H9 (cell line): ENCODE measurements around the gene FRAT2. TPM values are rescaled to one million over a fixed set of nuclear protein-coding genes. Genes with fewer than 3 reads are reported as not detected.

Source experiments
- DNase-seq: peaks from one replicate; pipeline ENCODE4 v3.0.0-alpha.2; 2017
- H2AFZ ChIP-seq: one replicate; pipeline ENCODE4 v1.6.1; 2013; ENCODE audit warnings: mild to moderate bottlenecking, low read length, control low read depth, moderate library complexity
- H2AK5ac ChIP-seq: 2 replicates; pipeline ENCODE4 v1.6.1; 2013; ENCODE audit warnings: low read length, control low read depth, mixed read lengths; ENCODE audit not compliant: insufficient read length
- H2BK120ac ChIP-seq: one replicate; pipeline ENCODE4 v1.6.1; 2013; ENCODE audit warnings: low read depth, mild to moderate bottlenecking, low read length, control low read depth, inconsistent platforms; ENCODE audit not compliant: poor library complexity, severe bottlenecking
- H2BK12ac ChIP-seq: 2 replicates; pipeline ENCODE4 v1.6.1; 2013; ENCODE audit warnings: low read length, control low read depth, mixed read lengths, low read depth; ENCODE audit not compliant: insufficient read length
- H2BK15ac ChIP-seq: 2 replicates; pipeline ENCODE4 v1.6.1; 2013; ENCODE audit warnings: low read depth, low read length, control low read depth
- H2BK20ac ChIP-seq: one replicate; pipeline ENCODE4 v1.6.1; 2013; ENCODE audit warnings: low read depth, mild to moderate bottlenecking, low read length, control low read depth, inconsistent platforms; ENCODE audit not compliant: poor library complexity, severe bottlenecking
- H2BK5ac ChIP-seq: 2 replicates; pipeline ENCODE4 v1.6.1; 2013; ENCODE audit warnings: low read length, control low read depth, mixed read lengths; ENCODE audit not compliant: insufficient read length
- H3K14ac ChIP-seq: 2 replicates; pipeline ENCODE4 v1.6.1; 2013; ENCODE audit warnings: low read length, control low read depth; ENCODE audit not compliant: insufficient read depth
- H3K18ac ChIP-seq: 2 replicates; pipeline ENCODE4 v1.6.1; 2013; ENCODE audit warnings: low read depth, mild to moderate bottlenecking, mixed read lengths, low read length, control low read depth; ENCODE audit not compliant: insufficient read length
- H3K23ac ChIP-seq: 2 replicates; pipeline ENCODE4 v1.6.1; 2013; ENCODE audit warnings: low read length, control low read depth, mixed read lengths, low read depth; ENCODE audit not compliant: insufficient read length
- H3K23me2 ChIP-seq: 2 replicates; pipeline ENCODE4 v1.6.1; 2013; ENCODE audit warnings: low read depth, mild to moderate bottlenecking, mixed read lengths, low read length, control low read depth; ENCODE audit not compliant: insufficient read length, poor library complexity, severe bottlenecking
- H3K27ac ChIP-seq: 2 replicates; pipeline ENCODE4 v1.5.1; 2013; ENCODE audit warnings: low read length, control low read depth, mixed read lengths, low read depth; ENCODE audit not compliant: insufficient read length
- H3K27me3 ChIP-seq: 2 replicates; pipeline ENCODE4 v1.6.1; 2013; ENCODE audit warnings: low read length, control low read depth, inconsistent platforms; ENCODE audit not compliant: insufficient read depth
- H3K4ac ChIP-seq: 2 replicates; pipeline ENCODE4 v1.6.1; 2013; ENCODE audit warnings: low read depth, mild to moderate bottlenecking, control low read depth, inconsistent platforms, low read length, moderate library complexity
- H3K4me1 ChIP-seq: 2 replicates; pipeline ENCODE4 v1.6.1; 2013; ENCODE audit warnings: low read length, control low read depth, inconsistent platforms; ENCODE audit not compliant: insufficient read depth
- H3K4me2 ChIP-seq: 2 replicates; pipeline ENCODE4 v1.6.1; 2013; ENCODE audit warnings: low read length, control low read depth, mixed read lengths; ENCODE audit not compliant: insufficient read length, insufficient read depth
- H3K56ac ChIP-seq: 2 replicates; pipeline ENCODE4 v1.6.1; 2013; ENCODE audit warnings: low read depth, mild to moderate bottlenecking, mixed read lengths, low read length, control low read depth; ENCODE audit not compliant: insufficient read length
- H3K79me1 ChIP-seq: 2 replicates; pipeline ENCODE4 v1.6.1; 2013; ENCODE audit warnings: low read depth, mild to moderate bottlenecking, moderate library complexity, low read length, control low read depth, inconsistent platforms; ENCODE audit not compliant: insufficient read depth, poor library complexity, severe bottlenecking
- H3K79me2 ChIP-seq: 2 replicates; pipeline ENCODE4 v1.6.1; 2013; ENCODE audit warnings: low read length, control low read depth, inconsistent platforms; ENCODE audit not compliant: insufficient read depth
- H3K9ac ChIP-seq: 2 replicates; pipeline ENCODE4 v1.6.1; 2013; ENCODE audit warnings: low read length, control low read depth, mixed read lengths; ENCODE audit not compliant: insufficient read length; ENCODE audit errors: extremely low read depth
- H3K9me3 ChIP-seq: one replicate; pipeline ENCODE4 v1.6.1; 2013; ENCODE audit warnings: low read depth, low read length, inconsistent platforms; ENCODE audit not compliant: control insufficient read depth
- H3T11ph ChIP-seq: one replicate; pipeline ENCODE4 v1.6.1; 2013; ENCODE audit warnings: mild to moderate bottlenecking, low read length, control low read depth, inconsistent platforms
- H4K20me1 ChIP-seq: one replicate; pipeline ENCODE4 v1.6.1; 2013; ENCODE audit not compliant: control insufficient read depth, insufficient read length, insufficient read depth
- H4K5ac ChIP-seq: 2 replicates; pipeline ENCODE4 v1.6.1; 2013; ENCODE audit warnings: low read depth, mild to moderate bottlenecking, mixed read lengths, low read length, control low read depth; ENCODE audit not compliant: insufficient read length
- H4K8ac ChIP-seq: replicated peaks from 2 replicates; pipeline ENCODE4 v1.6.1; 2013; ENCODE audit warnings: low read length, control low read depth, mixed read lengths, low read depth; ENCODE audit not compliant: insufficient read length
- H4K91ac ChIP-seq: 2 replicates; pipeline ENCODE4 v1.6.1; 2013; ENCODE audit warnings: low read depth, mild to moderate bottlenecking, moderate library complexity, mixed read lengths, low read length, control low read depth; ENCODE audit not compliant: insufficient read length
- H3K27ac Mint-ChIP-seq, 3 experiments: 2 replicates in 2 of 3; 3 replicates in 1 of 3; pipeline ENCODE4 v1.8.0; 2020 to 2021; ENCODE audit warnings: mixed read lengths in 3 of 3, mild to moderate bottlenecking in 1 of 3, moderate library complexity in 1 of 3
- H3K27me3 Mint-ChIP-seq: 2 replicates; pipeline ENCODE4 v1.8.0; 2021; ENCODE audit warnings: low read depth, mild to moderate bottlenecking, moderate library complexity, mixed read lengths
- H3K36me3 Mint-ChIP-seq, 3 experiments: 2 replicates in 2 of 3; 3 replicates in 1 of 3; pipeline ENCODE4 v1.8.0; 2020 to 2021; ENCODE audit warnings: low read depth in 3 of 3, mixed read lengths in 3 of 3; ENCODE audit not compliant: insufficient read depth in 1 of 3
- H3K4me1 Mint-ChIP-seq, 2 experiments: 2 replicates each; pipeline ENCODE4 v1.8.0; 2020; ENCODE audit warnings: mixed read lengths in 2 of 2
- H3K4me3 Mint-ChIP-seq, 2 experiments: 2 replicates in 1 of 2; 3 replicates in 1 of 2; pipeline ENCODE4 v1.8.0; 2020 to 2021; ENCODE audit warnings: mild to moderate bottlenecking in 2 of 2, mixed read lengths in 2 of 2, moderate library complexity in 1 of 2
- H3K9me3 Mint-ChIP-seq, 2 experiments: 2 replicates in 1 of 2; 3 replicates in 1 of 2; pipeline ENCODE4 v1.8.0; 2020; ENCODE audit warnings: mild to moderate bottlenecking in 2 of 2, mixed read lengths in 2 of 2, moderate library complexity in 1 of 2
- WGBS: extraction: QIAGEN DNeasy Blood & Tissue Kit; methylation state at CpG from one replicate; pipeline ENCODE4 v1.1.7; 2013; ENCODE audit warnings: missing lambda C conversion rate, low lambda C conversion rate, mixed read lengths; ENCODE audit not compliant: insufficient read length; ENCODE audit errors: extremely low coverage; 5-methylcytosine and 5-hydroxymethylcytosine counted together
- total RNA-seq: library from RNA; stranded (reverse); gene quantifications from 2 replicates; pipeline ENCODE4 v1.2.1, GENCODE V29; 2021
- TF ChIP-seq, protein P1 (sequence below): fragments of 200-600 bp; sonication (generic); conservative IDR thresholded peaks from 3 replicates; pipeline ENCODE4 v1.8.0; 2021; ENCODE audit warnings: antibody characterized with exemption, mild to moderate bottlenecking

The FRAT2 gene
- total RNA-seq, 1 experiment from 2014 or later = 129 TPM

DNA sequence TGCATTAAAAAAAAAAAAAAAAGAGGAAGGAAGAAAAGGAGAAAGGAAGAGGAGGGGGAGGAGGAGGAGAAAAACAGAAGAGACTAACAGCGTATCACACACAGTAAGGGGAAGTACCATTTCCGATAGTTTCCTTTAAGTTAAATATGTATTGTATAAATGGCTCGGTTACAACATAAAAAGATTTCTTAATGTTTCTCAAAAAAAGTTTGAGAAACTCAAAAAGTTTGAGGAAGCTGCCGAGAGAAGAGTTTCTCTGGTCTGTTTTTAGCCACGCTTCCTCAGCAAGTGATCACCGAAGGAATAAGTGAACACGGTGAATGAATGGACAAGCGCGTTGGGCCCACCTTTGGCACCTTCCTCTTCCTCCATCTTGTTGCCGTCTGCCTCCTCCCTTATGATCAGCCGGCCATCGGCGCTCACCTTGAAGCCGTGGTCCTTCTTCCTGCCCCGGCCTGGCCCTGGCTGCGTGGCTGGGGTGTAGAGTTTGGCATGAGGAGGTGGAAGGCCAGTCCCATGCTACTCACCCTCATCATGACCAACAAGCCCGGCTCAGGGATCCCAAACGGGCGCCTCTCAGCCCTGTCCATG lies 31.3 kb upstream of the FRAT2 start:
- Histone ChIP-seq H2AK5ac (no peak overlapping the region), H3K18ac (no peak overlapping the region), H3K14ac (no peak overlapping the region), H3K56ac (no peak overlapping the region), H3K9me3 (no peaks in the 10 kb centered on the region), H4K91ac (no peak overlapping the region), H2BK20ac (no peak overlapping the region), H4K8ac (no peak overlapping the region), H3T11ph (no peak overlapping the region), H2BK120ac (no peak overlapping the region), H3K9ac (no peak overlapping the region), H3K4me1 (no peaks in the 10 kb centered on the region), H2BK5ac (no peak overlapping the region), H3K79me1 (no peaks in the 10 kb centered on the region), H2BK15ac (no peak overlapping the region), H3K79me2 (no peaks in the 10 kb centered on the region), H3K23me2 (no peaks in the 10 kb centered on the region), H3K23ac (no peak overlapping the region), H4K5ac (no peak overlapping the region), H3K27ac (no peak overlapping the region), H3K4me2 (no peak overlapping the region), H3K27me3 (no peaks in the 10 kb centered on the region), H3K4ac (no peak overlapping the region), H2BK12ac (no peak overlapping the region), H4K20me1 (no peaks in the 10 kb centered on the region), H2AFZ (no peak overlapping the region)
- Mint-ChIP-seq H3K27me3 (no peaks in the 10 kb centered on the region; the same call in 1 of the 2 replicates), H3K9me3 (no peaks in the 10 kb centered on the region), H3K36me3 (peaks cover 50 to 82% (median 69%) of the 10 kb centered on the region in 3 experiments), H3K4me3 (no peak overlapping the region), H3K4me1 (peaks cover 2 to 8% of the 10 kb centered on the region in 2 experiments; a peak in 3 of 4 replicates), H3K27ac (peak overlapping the region in 1 of 3 experiments; percentile 18; a peak in 1 of 7 replicates)
- WGBS = no CpG with 5 or more reads among the region's 19 CpGs
- TF ChIP-seq, protein P1, sequence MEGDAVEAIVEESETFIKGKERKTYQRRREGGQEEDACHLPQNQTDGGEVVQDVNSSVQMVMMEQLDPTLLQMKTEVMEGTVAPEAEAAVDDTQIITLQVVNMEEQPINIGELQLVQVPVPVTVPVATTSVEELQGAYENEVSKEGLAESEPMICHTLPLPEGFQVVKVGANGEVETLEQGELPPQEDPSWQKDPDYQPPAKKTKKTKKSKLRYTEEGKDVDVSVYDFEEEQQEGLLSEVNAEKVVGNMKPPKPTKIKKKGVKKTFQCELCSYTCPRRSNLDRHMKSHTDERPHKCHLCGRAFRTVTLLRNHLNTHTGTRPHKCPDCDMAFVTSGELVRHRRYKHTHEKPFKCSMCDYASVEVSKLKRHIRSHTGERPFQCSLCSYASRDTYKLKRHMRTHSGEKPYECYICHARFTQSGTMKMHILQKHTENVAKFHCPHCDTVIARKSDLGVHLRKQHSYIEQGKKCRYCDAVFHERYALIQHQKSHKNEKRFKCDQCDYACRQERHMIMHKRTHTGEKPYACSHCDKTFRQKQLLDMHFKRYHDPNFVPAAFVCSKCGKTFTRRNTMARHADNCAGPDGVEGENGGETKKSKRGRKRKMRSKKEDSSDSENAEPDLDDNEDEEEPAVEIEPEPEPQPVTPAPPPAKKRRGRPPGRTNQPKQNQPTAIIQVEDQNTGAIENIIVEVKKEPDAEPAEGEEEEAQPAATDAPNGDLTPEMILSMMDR = no peak
- DNase-seq = no peak
